ENCODE measurements around the gene APCDD1. TPM values are rescaled to one million over a fixed set of nuclear protein-coding genes. Genes with fewer than 3 reads are reported as not detected.
"Not testable (repeated sequence)": the region's sequence is repeated elsewhere in the genome, so short reads cannot be mapped to it uniquely, and the experiment has no call there.

APCDD1 gene
- total RNA-seq, 1 experiment from 2014 or later, result not detected

DNA sequence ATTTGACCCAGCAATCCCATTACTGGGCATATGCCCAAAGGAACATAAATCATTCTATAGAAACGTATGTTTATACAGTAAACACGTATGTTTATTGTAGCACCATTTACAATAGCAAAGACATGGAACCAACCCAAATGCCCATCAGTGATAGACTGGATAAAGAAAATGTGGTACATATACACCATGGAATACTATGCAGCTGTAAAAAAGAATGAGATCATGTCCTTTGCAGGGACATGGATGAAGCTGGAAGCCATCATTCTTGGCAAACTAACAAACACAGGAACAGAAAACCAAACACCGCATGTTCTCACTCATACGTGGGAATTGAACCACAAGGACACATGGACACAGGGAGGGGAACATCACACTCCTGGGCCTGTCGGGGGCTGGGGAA, 84.7 kb downstream of the APCDD1 start:
- intact Hi-C loops (cut with micrococcal nuclease); H3K27me3 ChIP-seq (ENCODE audit: insufficient read depth, low read length); H2AFZ ChIP-seq (ENCODE audit: low read depth, low read length, poor library complexity, severe bottlenecking); H3K9ac ChIP-seq (ENCODE audit: low read length); H3K9me2 ChIP-seq (ENCODE audit: insufficient read depth); H3K27ac ChIP-seq (ENCODE audit: low read depth, low read length); H3K9me3 ChIP-seq (ENCODE audit: control insufficient read depth in 1 of 2, insufficient read depth in 1 of 2, low read depth in 1 of 2, low read length in 2 of 2); CTCF ChIA-PET; H3K4me3 ChIP-seq (replicated peaks in 1 of 2; ENCODE audit: low read depth in 1 of 2, low read length in 2 of 2); H4K20me1 ChIP-seq (ENCODE audit: insufficient read depth); RAD21 ChIA-PET (ENCODE audit: low non-redundant PET in 1 of 2, low total read pairs in 2 of 2, uncharacterized antibody in 2 of 2, unreplicated experiment in 2 of 2); H3K4me2 ChIP-seq (ENCODE audit: low read length); BruUV-seq (replicated peaks); H3K4me1 ChIP-seq (ENCODE audit: control insufficient read depth in 1 of 2, insufficient read depth in 2 of 2, low read length in 2 of 2); DNase-seq (ENCODE audit: low read depth, low spot score); ATAC-seq; POLR2A ChIA-PET: not testable (repeated sequence)
- peaks cover 15% of the 10 kb centered on the region for H3K79me2 ChIP-seq (ENCODE audit: insufficient read depth, low read length)
- H3K36me3 ChIP-seq (ENCODE audit: control insufficient read depth in 1 of 2, insufficient read depth in 2 of 2, low read length in 2 of 2), result peaks cover 5 to 23% of the 10 kb centered on the region in 2 experiments; a peak in 3 of 4 replicates

Other genes with a start within 250 kb of the APCDD1 start
- gene NAPG, start 71.4 kb downstream of the APCDD1 start, total RNA-seq (2021; ENCODE audit: unreplicated experiment), result 28.0 TPM